Fibroblast of pulmonary artery (primary cell): ENCODE data around the gene COL9A1.
"Not testable (repeated sequence)": the region's sequence is repeated elsewhere in the genome, so short reads cannot be mapped to it uniquely, and the experiment has no call there.

Experiments
- DNase-seq: peaks from one replicate; pipeline ENCODE4 v3.0.0-alpha.2; 2010; ENCODE audit warnings: low read depth
- H3K4me3 ChIP-seq: replicated peaks from 2 replicates; pipeline ENCODE4 v1.5.1; 2011; ENCODE audit warnings: low read depth, mild to moderate bottlenecking, control low read depth, low read length, moderate library complexity
- TF ChIP-seq, protein P1 (sequence below): IDR thresholded peaks from 2 replicates; pipeline ENCODE4 v1.5.1; 2011; ENCODE audit warnings: mild to moderate bottlenecking, control low read depth, low read length, inconsistent platforms; ENCODE audit errors: missing control alignments

Gene COL9A1

DNA sequence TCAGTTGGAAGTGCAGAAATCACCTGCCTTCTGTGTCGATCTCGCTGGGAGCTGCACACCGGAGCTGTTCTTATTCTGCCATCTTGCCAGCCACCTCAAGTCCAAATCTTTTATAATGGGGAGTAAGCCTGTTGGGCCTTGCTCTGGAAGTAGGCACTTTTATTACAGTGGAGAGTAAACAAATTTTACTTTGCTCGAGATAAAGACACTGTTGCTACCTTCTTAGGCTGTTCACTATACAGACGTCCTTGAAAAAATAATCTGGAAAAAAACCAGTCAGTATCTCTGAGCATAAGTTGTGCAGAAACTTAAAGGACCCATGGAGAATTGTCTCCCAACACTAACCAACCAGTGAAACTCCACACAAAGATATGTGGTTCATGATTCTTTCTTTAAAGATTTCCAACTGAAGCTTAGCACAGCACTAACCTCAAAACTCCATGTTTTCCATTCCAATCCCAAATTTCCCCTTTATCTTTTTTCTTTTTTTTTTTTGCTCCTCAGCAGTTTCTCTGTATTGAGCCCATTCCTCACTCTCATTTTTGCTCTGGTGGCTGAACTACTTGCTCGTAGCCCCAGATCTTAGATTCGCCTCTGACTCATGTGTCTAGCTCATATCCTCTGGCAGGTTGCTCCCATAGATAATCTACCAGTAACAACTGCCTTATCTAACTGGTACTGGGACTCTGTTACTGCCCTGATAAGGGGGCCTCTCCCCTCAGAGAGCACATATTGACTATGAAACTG is 34.3 kb upstream of the COL9A1 start:
- TF ChIP-seq, protein P1, sequence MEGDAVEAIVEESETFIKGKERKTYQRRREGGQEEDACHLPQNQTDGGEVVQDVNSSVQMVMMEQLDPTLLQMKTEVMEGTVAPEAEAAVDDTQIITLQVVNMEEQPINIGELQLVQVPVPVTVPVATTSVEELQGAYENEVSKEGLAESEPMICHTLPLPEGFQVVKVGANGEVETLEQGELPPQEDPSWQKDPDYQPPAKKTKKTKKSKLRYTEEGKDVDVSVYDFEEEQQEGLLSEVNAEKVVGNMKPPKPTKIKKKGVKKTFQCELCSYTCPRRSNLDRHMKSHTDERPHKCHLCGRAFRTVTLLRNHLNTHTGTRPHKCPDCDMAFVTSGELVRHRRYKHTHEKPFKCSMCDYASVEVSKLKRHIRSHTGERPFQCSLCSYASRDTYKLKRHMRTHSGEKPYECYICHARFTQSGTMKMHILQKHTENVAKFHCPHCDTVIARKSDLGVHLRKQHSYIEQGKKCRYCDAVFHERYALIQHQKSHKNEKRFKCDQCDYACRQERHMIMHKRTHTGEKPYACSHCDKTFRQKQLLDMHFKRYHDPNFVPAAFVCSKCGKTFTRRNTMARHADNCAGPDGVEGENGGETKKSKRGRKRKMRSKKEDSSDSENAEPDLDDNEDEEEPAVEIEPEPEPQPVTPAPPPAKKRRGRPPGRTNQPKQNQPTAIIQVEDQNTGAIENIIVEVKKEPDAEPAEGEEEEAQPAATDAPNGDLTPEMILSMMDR: no peak

DNA sequence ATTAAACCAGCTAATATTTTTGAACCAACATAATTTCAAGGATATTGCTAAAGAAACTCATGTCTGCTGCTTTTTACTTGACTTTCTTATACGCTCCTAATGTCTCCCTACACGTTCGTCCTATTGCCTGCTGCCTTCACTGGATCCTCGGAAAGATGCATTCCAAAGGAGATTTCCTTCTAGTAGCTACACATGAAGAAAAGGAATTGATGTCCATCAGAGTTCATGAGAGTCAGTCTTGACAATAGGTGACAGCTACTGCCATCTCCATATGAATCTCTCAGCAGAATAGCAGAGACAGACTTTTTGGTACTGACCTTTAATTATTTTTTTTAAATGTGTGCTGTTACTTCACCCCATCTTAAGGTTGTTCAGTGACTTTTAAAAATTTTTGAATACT is 24.2 kb upstream of the COL9A1 start:
- no peak overlapping the region for H3K4me3 ChIP-seq
- TF ChIP-seq, protein P1: no peak
- no peak for DNase-seq

More for the DNA sequence above, 34.3 kb upstream of the COL9A1 start:
- no peak overlapping the region for H3K4me3 ChIP-seq
- DNase-seq: no peak

GRCh38 chr6:70325009-70325408 is 22.1 kb upstream of the COL9A1 start:
- no peak overlapping the region for H3K4me3 ChIP-seq
- no peak for DNase-seq
- TF ChIP-seq, protein P1: no peak

DNA sequence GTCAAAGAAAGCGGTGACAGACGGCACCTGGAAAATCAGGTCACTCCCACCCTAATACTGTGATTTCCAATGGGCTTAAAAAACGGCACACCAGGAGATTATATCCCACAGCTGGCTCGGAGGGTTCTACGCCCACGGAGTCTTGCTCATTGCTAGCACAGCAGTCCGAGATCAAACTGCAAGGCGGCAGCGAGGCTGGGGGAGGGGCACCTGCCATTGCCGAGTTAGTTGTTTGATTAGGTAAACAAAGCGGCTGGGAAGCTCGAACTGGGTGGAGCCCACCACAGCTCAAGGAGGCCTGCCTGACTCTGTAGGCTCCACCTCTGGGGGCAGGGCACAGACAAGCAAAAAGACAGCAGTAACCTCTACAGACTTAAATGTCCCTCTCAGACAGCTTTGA is 14.9 kb upstream of the COL9A1 start:
- DNase-seq: not testable (repeated sequence)

GRCh38 chr6:70315079-70315751 is 12.3 kb upstream of the COL9A1 start:
- no peak for DNase-seq
- H3K4me3 ChIP-seq: no peak overlapping the region
- TF ChIP-seq, protein P1: no peak

More for the DNA sequence above, 14.9 kb upstream of the COL9A1 start:
- H3K4me3 ChIP-seq: not testable (repeated sequence)

DNA sequence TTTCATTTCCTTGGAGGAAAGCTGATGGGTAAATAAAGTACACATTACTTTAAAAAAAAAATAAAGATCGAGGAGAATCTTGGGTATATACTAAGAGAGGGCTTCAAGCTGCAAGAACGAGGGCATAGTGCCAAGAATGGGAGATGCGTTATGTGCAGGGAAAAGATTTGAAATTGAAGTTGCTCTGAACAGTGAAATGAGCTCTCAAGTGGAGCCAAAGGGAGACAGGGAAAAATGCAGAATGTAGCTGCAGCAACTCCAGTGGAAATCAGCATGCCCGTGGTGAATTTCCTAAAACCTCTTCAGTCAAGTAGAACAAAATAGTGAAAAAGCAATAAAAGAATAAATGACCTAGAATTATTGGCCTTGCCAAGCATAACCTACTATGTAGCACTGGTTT is 11.4 kb upstream of the COL9A1 start:
- TF ChIP-seq, protein P1: no peak

GRCh38 chr6:70312165-70312745 is 9.4 kb upstream of the COL9A1 start:
- peak; percentile 55 for DNase-seq
- TF ChIP-seq, protein P1: no peak
- no peak overlapping the region for H3K4me3 ChIP-seq

More for the DNA sequence above, 11.4 kb upstream of the COL9A1 start:
- DNase-seq: peak; percentile 6
- H3K4me3 ChIP-seq: no peak overlapping the region
